H9 (cell line): ENCODE results near the gene PDE1C. TPM values are rescaled to one million over a fixed set of nuclear protein-coding genes. Genes with fewer than 3 reads are reported as not detected.
A peak's percentile ranks its signal among the peaks of the same experiment; 100 is the strongest.

Experiments
- DNase-seq: peaks from one replicate; pipeline ENCODE4 v3.0.0-alpha.2; 2017
- H2AFZ ChIP-seq: one replicate; pipeline ENCODE4 v1.6.1; 2013; ENCODE audit warnings: mild to moderate bottlenecking, low read length, control low read depth, moderate library complexity
- H2AK5ac ChIP-seq: 2 replicates; pipeline ENCODE4 v1.6.1; 2013; ENCODE audit warnings: low read length, control low read depth, mixed read lengths; ENCODE audit not compliant: insufficient read length
- H2BK120ac ChIP-seq: one replicate; pipeline ENCODE4 v1.6.1; 2013; ENCODE audit warnings: low read depth, mild to moderate bottlenecking, low read length, control low read depth, inconsistent platforms; ENCODE audit not compliant: poor library complexity, severe bottlenecking
- H2BK12ac ChIP-seq: 2 replicates; pipeline ENCODE4 v1.6.1; 2013; ENCODE audit warnings: low read length, control low read depth, mixed read lengths, low read depth; ENCODE audit not compliant: insufficient read length
- H2BK15ac ChIP-seq: 2 replicates; pipeline ENCODE4 v1.6.1; 2013; ENCODE audit warnings: low read depth, low read length, control low read depth
- H2BK20ac ChIP-seq: one replicate; pipeline ENCODE4 v1.6.1; 2013; ENCODE audit warnings: low read depth, mild to moderate bottlenecking, low read length, control low read depth, inconsistent platforms; ENCODE audit not compliant: poor library complexity, severe bottlenecking
- H2BK5ac ChIP-seq: 2 replicates; pipeline ENCODE4 v1.6.1; 2013; ENCODE audit warnings: low read length, control low read depth, mixed read lengths; ENCODE audit not compliant: insufficient read length
- H3K14ac ChIP-seq: 2 replicates; pipeline ENCODE4 v1.6.1; 2013; ENCODE audit warnings: low read length, control low read depth; ENCODE audit not compliant: insufficient read depth
- H3K18ac ChIP-seq: 2 replicates; pipeline ENCODE4 v1.6.1; 2013; ENCODE audit warnings: low read depth, mild to moderate bottlenecking, mixed read lengths, low read length, control low read depth; ENCODE audit not compliant: insufficient read length
- H3K23ac ChIP-seq: 2 replicates; pipeline ENCODE4 v1.6.1; 2013; ENCODE audit warnings: low read length, control low read depth, mixed read lengths, low read depth; ENCODE audit not compliant: insufficient read length
- H3K23me2 ChIP-seq: 2 replicates; pipeline ENCODE4 v1.6.1; 2013; ENCODE audit warnings: low read depth, mild to moderate bottlenecking, mixed read lengths, low read length, control low read depth; ENCODE audit not compliant: insufficient read length, poor library complexity, severe bottlenecking
- H3K27ac ChIP-seq: 2 replicates; pipeline ENCODE4 v1.5.1; 2013; ENCODE audit warnings: low read length, control low read depth, mixed read lengths, low read depth; ENCODE audit not compliant: insufficient read length
- H3K27me3 ChIP-seq: 2 replicates; pipeline ENCODE4 v1.6.1; 2013; ENCODE audit warnings: low read length, control low read depth, inconsistent platforms; ENCODE audit not compliant: insufficient read depth
- H3K4ac ChIP-seq: 2 replicates; pipeline ENCODE4 v1.6.1; 2013; ENCODE audit warnings: low read depth, mild to moderate bottlenecking, control low read depth, inconsistent platforms, low read length, moderate library complexity
- H3K4me1 ChIP-seq: 2 replicates; pipeline ENCODE4 v1.6.1; 2013; ENCODE audit warnings: low read length, control low read depth, inconsistent platforms; ENCODE audit not compliant: insufficient read depth
- H3K4me2 ChIP-seq: 2 replicates; pipeline ENCODE4 v1.6.1; 2013; ENCODE audit warnings: low read length, control low read depth, mixed read lengths; ENCODE audit not compliant: insufficient read length, insufficient read depth
- H3K56ac ChIP-seq: 2 replicates; pipeline ENCODE4 v1.6.1; 2013; ENCODE audit warnings: low read depth, mild to moderate bottlenecking, mixed read lengths, low read length, control low read depth; ENCODE audit not compliant: insufficient read length
- H3K79me1 ChIP-seq: 2 replicates; pipeline ENCODE4 v1.6.1; 2013; ENCODE audit warnings: low read depth, mild to moderate bottlenecking, moderate library complexity, low read length, control low read depth, inconsistent platforms; ENCODE audit not compliant: insufficient read depth, poor library complexity, severe bottlenecking
- H3K79me2 ChIP-seq: 2 replicates; pipeline ENCODE4 v1.6.1; 2013; ENCODE audit warnings: low read length, control low read depth, inconsistent platforms; ENCODE audit not compliant: insufficient read depth
- H3K9ac ChIP-seq: 2 replicates; pipeline ENCODE4 v1.6.1; 2013; ENCODE audit warnings: low read length, control low read depth, mixed read lengths; ENCODE audit not compliant: insufficient read length; ENCODE audit errors: extremely low read depth
- H3K9me3 ChIP-seq: one replicate; pipeline ENCODE4 v1.6.1; 2013; ENCODE audit warnings: low read depth, low read length, inconsistent platforms; ENCODE audit not compliant: control insufficient read depth
- H3T11ph ChIP-seq: one replicate; pipeline ENCODE4 v1.6.1; 2013; ENCODE audit warnings: mild to moderate bottlenecking, low read length, control low read depth, inconsistent platforms
- H4K20me1 ChIP-seq: one replicate; pipeline ENCODE4 v1.6.1; 2013; ENCODE audit not compliant: control insufficient read depth, insufficient read length, insufficient read depth
- H4K5ac ChIP-seq: 2 replicates; pipeline ENCODE4 v1.6.1; 2013; ENCODE audit warnings: low read depth, mild to moderate bottlenecking, mixed read lengths, low read length, control low read depth; ENCODE audit not compliant: insufficient read length
- H4K8ac ChIP-seq: replicated peaks from 2 replicates; pipeline ENCODE4 v1.6.1; 2013; ENCODE audit warnings: low read length, control low read depth, mixed read lengths, low read depth; ENCODE audit not compliant: insufficient read length
- H4K91ac ChIP-seq: 2 replicates; pipeline ENCODE4 v1.6.1; 2013; ENCODE audit warnings: low read depth, mild to moderate bottlenecking, moderate library complexity, mixed read lengths, low read length, control low read depth; ENCODE audit not compliant: insufficient read length
- H3K27ac Mint-ChIP-seq, 3 experiments: 2 replicates in 2 of 3; 3 replicates in 1 of 3; pipeline ENCODE4 v1.8.0; 2020 to 2021; ENCODE audit warnings: mixed read lengths in 3 of 3, mild to moderate bottlenecking in 1 of 3, moderate library complexity in 1 of 3
- H3K27me3 Mint-ChIP-seq: 2 replicates; pipeline ENCODE4 v1.8.0; 2021; ENCODE audit warnings: low read depth, mild to moderate bottlenecking, moderate library complexity, mixed read lengths
- H3K36me3 Mint-ChIP-seq, 3 experiments: 2 replicates in 2 of 3; 3 replicates in 1 of 3; pipeline ENCODE4 v1.8.0; 2020 to 2021; ENCODE audit warnings: low read depth in 3 of 3, mixed read lengths in 3 of 3; ENCODE audit not compliant: insufficient read depth in 1 of 3
- H3K4me1 Mint-ChIP-seq, 2 experiments: 2 replicates each; pipeline ENCODE4 v1.8.0; 2020; ENCODE audit warnings: mixed read lengths in 2 of 2
- H3K4me3 Mint-ChIP-seq, 2 experiments: 2 replicates in 1 of 2; 3 replicates in 1 of 2; pipeline ENCODE4 v1.8.0; 2020 to 2021; ENCODE audit warnings: mild to moderate bottlenecking in 2 of 2, mixed read lengths in 2 of 2, moderate library complexity in 1 of 2
- H3K9me3 Mint-ChIP-seq, 2 experiments: 2 replicates in 1 of 2; 3 replicates in 1 of 2; pipeline ENCODE4 v1.8.0; 2020; ENCODE audit warnings: mild to moderate bottlenecking in 2 of 2, mixed read lengths in 2 of 2, moderate library complexity in 1 of 2
- WGBS: extraction: QIAGEN DNeasy Blood & Tissue Kit; methylation state at CpG from one replicate; pipeline ENCODE4 v1.1.7; 2013; ENCODE audit warnings: missing lambda C conversion rate, low lambda C conversion rate, mixed read lengths; ENCODE audit not compliant: insufficient read length; ENCODE audit errors: extremely low coverage; 5-methylcytosine and 5-hydroxymethylcytosine counted together
- long read RNA-seq: library from polyadenylated mRNA; unstranded; transcript quantifications from one replicate; pipeline ENCODE4 v2.0.0, GENCODE V29; 2020
- total RNA-seq: library from RNA; stranded (reverse); gene quantifications from 2 replicates; pipeline ENCODE4 v1.2.1, GENCODE V29; 2021
- TF ChIP-seq, protein P1 (sequence below): fragments of 200-600 bp; sonication (generic); conservative IDR thresholded peaks from 3 replicates; pipeline ENCODE4 v1.8.0; 2021; ENCODE audit warnings: antibody characterized with exemption, mild to moderate bottlenecking

The PDE1C gene
- total RNA-seq, result 0.17 and 0.31 TPM in 2 replicates
- long read RNA-seq, result 0 reads

DNA sequence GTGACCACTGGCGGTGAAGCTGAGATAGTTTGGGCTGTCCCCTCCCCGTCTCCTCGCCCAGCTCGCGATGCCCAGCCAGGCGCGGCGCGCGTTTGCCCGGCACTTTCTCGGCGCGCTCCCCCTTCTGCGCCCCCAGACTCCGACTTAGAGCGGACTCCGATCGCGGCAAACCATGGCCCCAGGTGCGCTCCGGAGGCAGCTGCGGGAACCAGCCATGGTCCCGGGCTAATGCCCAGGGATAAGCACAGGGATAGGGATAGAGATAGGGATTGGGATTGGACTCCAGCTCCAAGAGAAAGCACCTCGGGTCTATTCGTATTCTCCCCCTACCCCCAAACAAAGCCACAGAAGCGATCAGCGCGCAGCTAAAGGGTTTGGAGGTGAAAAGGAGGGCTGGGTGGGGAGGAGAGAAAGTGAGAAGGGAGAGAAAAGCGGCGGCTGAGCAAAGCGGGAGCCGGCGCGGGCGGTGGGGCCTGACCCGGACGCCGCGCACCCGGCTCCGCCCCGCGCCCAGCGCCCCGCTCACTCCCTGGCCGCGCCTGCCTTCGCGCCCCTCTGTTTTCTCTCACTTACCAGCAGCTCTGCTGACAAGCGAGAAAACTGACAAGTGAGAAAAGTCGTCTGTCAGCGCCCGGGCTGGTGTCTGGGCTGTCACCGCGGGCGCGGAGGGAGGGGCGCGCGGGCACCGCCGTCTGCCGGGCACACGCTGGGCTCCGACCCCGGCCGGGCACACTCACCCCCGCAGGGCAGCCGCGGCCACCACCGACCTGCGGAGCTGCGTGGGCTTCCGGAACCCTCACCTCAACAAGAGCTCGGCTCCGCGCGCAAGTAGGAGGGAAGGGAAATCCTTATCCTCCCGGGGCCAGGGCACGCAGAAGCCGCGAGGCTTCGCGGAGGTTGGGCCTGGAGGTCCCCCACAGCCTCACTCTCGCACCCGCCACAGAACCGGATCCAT is at the start of gene PDE1C:
TSS of gene PDE1C (minus strand) at position 2 of the 955 bp plus-strand sequence.
- Histone ChIP-seq H2BK120ac (no peak within 1 kb of the TSS), H3K9me3 (no peaks in the 10 kb centered on the region), H3K23me2 (peaks cover 12% of the 10 kb centered on the region), H3T11ph (no peak within 1 kb of the TSS), H4K8ac (no peak within 1 kb of the TSS), H2BK20ac (no peak within 1 kb of the TSS), H3K56ac (no peak within 1 kb of the TSS), H3K27me3 (peaks cover 42% of the 10 kb centered on the region), H3K4me1 (no peaks in the 10 kb centered on the region), H3K27ac (no peak within 1 kb of the TSS), H3K4ac (no peak within 1 kb of the TSS), H2BK15ac (no peak within 1 kb of the TSS), H3K23ac (no peak within 1 kb of the TSS), H3K9ac (peak within 1 kb of the TSS; percentile 8), H4K20me1 (no peaks in the 10 kb centered on the region), H2AK5ac (no peak within 1 kb of the TSS), H2BK5ac (no peak within 1 kb of the TSS), H2AFZ (peak within 1 kb of the TSS; percentile 58), H4K91ac (no peak within 1 kb of the TSS), H3K18ac (no peak within 1 kb of the TSS), H3K14ac (no peak within 1 kb of the TSS; the same call in 1 of the 2 replicates), H3K4me2 (peak within 1 kb of the TSS; percentile 99), H2BK12ac (no peak within 1 kb of the TSS), H4K5ac (no peak within 1 kb of the TSS), H3K79me1 (no peaks in the 10 kb centered on the region), H3K79me2 (no peaks in the 10 kb centered on the region)
- no peak within 1 kb of the TSS for H3K27ac Mint-ChIP-seq
- TF ChIP-seq, protein P1, sequence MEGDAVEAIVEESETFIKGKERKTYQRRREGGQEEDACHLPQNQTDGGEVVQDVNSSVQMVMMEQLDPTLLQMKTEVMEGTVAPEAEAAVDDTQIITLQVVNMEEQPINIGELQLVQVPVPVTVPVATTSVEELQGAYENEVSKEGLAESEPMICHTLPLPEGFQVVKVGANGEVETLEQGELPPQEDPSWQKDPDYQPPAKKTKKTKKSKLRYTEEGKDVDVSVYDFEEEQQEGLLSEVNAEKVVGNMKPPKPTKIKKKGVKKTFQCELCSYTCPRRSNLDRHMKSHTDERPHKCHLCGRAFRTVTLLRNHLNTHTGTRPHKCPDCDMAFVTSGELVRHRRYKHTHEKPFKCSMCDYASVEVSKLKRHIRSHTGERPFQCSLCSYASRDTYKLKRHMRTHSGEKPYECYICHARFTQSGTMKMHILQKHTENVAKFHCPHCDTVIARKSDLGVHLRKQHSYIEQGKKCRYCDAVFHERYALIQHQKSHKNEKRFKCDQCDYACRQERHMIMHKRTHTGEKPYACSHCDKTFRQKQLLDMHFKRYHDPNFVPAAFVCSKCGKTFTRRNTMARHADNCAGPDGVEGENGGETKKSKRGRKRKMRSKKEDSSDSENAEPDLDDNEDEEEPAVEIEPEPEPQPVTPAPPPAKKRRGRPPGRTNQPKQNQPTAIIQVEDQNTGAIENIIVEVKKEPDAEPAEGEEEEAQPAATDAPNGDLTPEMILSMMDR, result no peak
- no CpG with 5 or more reads among the region's 88 CpGs for WGBS
- peak; percentile 56 for DNase-seq
- peaks cover 99% of the 10 kb centered on the region for H3K27me3 Mint-ChIP-seq
- H3K4me3 Mint-ChIP-seq, result peak within 1 kb of the TSS; percentile 70 to 92
- no peaks in the 10 kb centered on the region for H3K9me3 Mint-ChIP-seq
- H3K36me3 Mint-ChIP-seq, result no peaks in the 10 kb centered on the region
- H3K4me1 Mint-ChIP-seq, result peaks cover 3 to 9% of the 10 kb centered on the region in 2 experiments
